Breast epithelium (tissue), 3 donors: Measurements from ENCODE around the gene SETD2.

Experiments
- POLR2A ChIP-seq: fragments of 450-650 bp; IDR thresholded peaks from one replicate; pipeline ENCODE4 v1.6.1; 2016; ENCODE audit warnings: antibody characterized with exemption, mild to moderate bottlenecking, moderate library complexity
- POLR2AphosphoS5 ChIP-seq, 3 donors: sonication (generic); formaldehyde crosslinking; IDR thresholded peaks; one replicate each; pipeline ENCODE4 v1.6.1; 2017; ENCODE audit warnings: antibody characterized with exemption in 3 of 3
- TF ChIP-seq, protein P1 (sequence below), 3 donors: fragments of 450-650 bp; IDR thresholded peaks; one replicate each; pipeline ENCODE4 v1.5.1; 2016 to 2017; ENCODE audit warnings: antibody characterized with exemption in 3 of 3, mild to moderate bottlenecking in 3 of 3, moderate library complexity in 3 of 3

DNA sequence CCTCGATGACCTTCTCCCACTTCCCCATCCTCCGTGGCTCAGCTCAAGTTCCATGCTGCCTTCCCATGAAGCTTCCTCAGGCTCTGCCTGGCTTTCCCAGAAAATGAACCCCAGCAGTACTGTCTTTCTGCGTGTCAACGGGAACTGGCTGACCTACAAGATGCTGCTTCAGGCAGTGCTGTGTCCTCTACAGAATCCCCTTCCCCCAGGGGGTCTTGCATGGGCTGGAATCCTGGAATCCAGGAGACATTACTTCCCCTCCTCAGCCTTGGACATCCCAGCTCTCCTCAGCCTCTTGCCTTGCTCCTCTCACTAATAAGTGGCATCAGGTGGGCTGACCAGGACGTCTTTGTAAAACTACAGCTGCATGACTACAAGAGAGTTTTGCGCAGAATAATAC lies 192.8 kb downstream of the SETD2 start:
- TF ChIP-seq POLR2A, result no peak
- TF ChIP-seq, protein P1, sequence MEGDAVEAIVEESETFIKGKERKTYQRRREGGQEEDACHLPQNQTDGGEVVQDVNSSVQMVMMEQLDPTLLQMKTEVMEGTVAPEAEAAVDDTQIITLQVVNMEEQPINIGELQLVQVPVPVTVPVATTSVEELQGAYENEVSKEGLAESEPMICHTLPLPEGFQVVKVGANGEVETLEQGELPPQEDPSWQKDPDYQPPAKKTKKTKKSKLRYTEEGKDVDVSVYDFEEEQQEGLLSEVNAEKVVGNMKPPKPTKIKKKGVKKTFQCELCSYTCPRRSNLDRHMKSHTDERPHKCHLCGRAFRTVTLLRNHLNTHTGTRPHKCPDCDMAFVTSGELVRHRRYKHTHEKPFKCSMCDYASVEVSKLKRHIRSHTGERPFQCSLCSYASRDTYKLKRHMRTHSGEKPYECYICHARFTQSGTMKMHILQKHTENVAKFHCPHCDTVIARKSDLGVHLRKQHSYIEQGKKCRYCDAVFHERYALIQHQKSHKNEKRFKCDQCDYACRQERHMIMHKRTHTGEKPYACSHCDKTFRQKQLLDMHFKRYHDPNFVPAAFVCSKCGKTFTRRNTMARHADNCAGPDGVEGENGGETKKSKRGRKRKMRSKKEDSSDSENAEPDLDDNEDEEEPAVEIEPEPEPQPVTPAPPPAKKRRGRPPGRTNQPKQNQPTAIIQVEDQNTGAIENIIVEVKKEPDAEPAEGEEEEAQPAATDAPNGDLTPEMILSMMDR (IDR thresholded peaks at IDR 0.05), result no peak
- no peak for TF ChIP-seq POLR2AphosphoS5 (IDR thresholded peaks at IDR 0.05)
